Neural cell (in vitro differentiated cells): ENCODE measurements around the gene STKLD1.

Experiments used
- CTCF ChIP-seq: fragments of 450-650 bp; IDR thresholded peaks from 2 replicates; pipeline ENCODE4 v1.5.1; 2014; ENCODE audit warnings: antibody characterized with exemption, mild to moderate bottlenecking, moderate library complexity; ENCODE audit not compliant: poor library complexity, severe bottlenecking
- EP300 ChIP-seq: fragments of 450-650 bp; conservative IDR thresholded peaks from 2 replicates; pipeline ENCODE4 v1.6.1; 2014; ENCODE audit warnings: antibody characterized with exemption, mild to moderate bottlenecking, moderate library complexity; ENCODE audit not compliant: poor library complexity, severe bottlenecking
- POLR2AphosphoS5 ChIP-seq: IDR thresholded peaks from 2 replicates; pipeline ENCODE4 v1.6.1; 2012
- SMC3 ChIP-seq: fragments of 450-650 bp; conservative IDR thresholded peaks from 2 replicates; pipeline ENCODE4 v1.6.1; 2014; ENCODE audit warnings: antibody characterized with exemption, mild to moderate bottlenecking, moderate library complexity; ENCODE audit not compliant: poor library complexity

DNA sequence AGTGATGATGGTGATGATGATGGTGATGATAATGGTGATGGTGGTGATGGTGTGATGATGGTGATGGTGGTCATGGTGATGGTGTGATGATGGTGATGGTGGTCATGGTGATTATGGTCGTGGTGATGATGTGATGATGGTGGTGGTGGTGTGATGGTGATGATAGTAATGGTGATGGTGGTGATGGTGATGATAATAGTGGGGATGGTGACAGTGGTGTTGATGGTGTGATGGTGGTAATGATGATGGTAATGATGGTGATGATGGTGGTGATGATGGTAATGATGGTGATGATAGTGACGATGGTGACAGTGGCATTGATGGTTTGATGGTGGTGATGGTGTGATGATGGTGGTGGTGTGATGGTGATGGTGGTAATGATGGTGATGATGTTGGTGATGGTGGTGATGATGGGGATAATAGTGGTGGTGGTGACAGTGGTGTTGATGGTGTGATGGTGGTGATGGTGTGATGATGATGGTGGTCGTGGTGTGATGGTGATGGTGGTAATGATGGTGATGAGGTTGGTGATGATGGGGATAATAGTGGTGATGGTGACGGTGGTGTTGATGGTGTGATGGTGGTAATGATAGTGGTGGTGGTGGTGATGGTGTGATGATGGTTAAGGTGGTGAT, 6.5 kb downstream of the STKLD1 start:
- TF ChIP-seq CTCF (no peak), POLR2AphosphoS5 (no peak), SMC3 (no peak), EP300 (no peak)
